Endothelial cell of umbilical vein (primary cell): ENCODE results near the gene UGT2A2.

ENCODE experiments used
- CTCF ChIP-seq, 2 donors: IDR thresholded peaks; 1 replicate in 1 of 2; 2 replicates in 1 of 2; pipeline ENCODE4 v1.5.1; 2011; ENCODE audit warnings: low read length in 2 of 2, mild to moderate bottlenecking in 2 of 2, moderate library complexity in 2 of 2, control low read depth in 1 of 2, inconsistent platforms in 1 of 2, low read depth in 1 of 2; ENCODE audit not compliant: insufficient read depth in 1 of 2; ENCODE audit errors: extremely low read depth in 1 of 2
- EZH2 ChIP-seq: IDR thresholded peaks from 2 replicates; pipeline ENCODE4 v1.6.1; 2012; ENCODE audit warnings: borderline replicate concordance, low read depth, mild to moderate bottlenecking, moderate library complexity, low read length, inconsistent platforms; ENCODE audit not compliant: severe bottlenecking
- FOS ChIP-seq: IDR thresholded peaks from 2 replicates; pipeline ENCODE4 v1.6.1; 2011; ENCODE audit warnings: mild to moderate bottlenecking, low read length, moderate library complexity, borderline replicate concordance; ENCODE audit not compliant: insufficient read depth
- JUN ChIP-seq: IDR thresholded peaks from 2 replicates; pipeline ENCODE4 v1.6.1; 2011; ENCODE audit warnings: borderline replicate concordance, low read depth; ENCODE audit not compliant: insufficient read length, insufficient read depth
- MAX ChIP-seq: IDR thresholded peaks from 2 replicates; pipeline ENCODE4 v1.6.1; 2011; ENCODE audit not compliant: insufficient read depth, insufficient read length
- MYC ChIP-seq: IDR thresholded peaks from one replicate; pipeline ENCODE4 v1.6.1; 2011; ENCODE audit warnings: mild to moderate bottlenecking, low read depth, low read length
- POLR2A ChIP-seq: IDR thresholded peaks from 2 replicates; pipeline ENCODE4 v1.6.1; 2012; ENCODE audit warnings: low read depth, mild to moderate bottlenecking, control low read depth, low read length
- POLR2AphosphoS5 ChIP-seq: IDR thresholded peaks from 2 replicates; pipeline ENCODE4 v1.6.1; 2012; ENCODE audit warnings: low read depth, mild to moderate bottlenecking, control low read depth, low read length, moderate library complexity; ENCODE audit not compliant: insufficient read depth

- TF ChIP-seq CTCF (IDR thresholded peaks at IDR 0.05; ENCODE audit: extremely low read depth in 1 of 2, insufficient read depth in 1 of 2, low read depth in 1 of 2, low read length in 2 of 2) (no peak), MAX (no peak), POLR2A (no peak), FOS (no peak), POLR2AphosphoS5 (no peak), EZH2 (no peak), JUN (no peak), MYC (no peak)
Observed at GRCh38 chr4:69656653-69657158, 17.3 kb upstream of the UGT2A2 start.
